Common myeloid progenitor, CD34-positive (primary cell): Measurements from ENCODE around the gene RGS7BP.

Experiments used
- CTCF ChIA-PET: fragments of 350-600 bp; sonication (Branson Sonifier 250); formaldehyde crosslinking; loops from one replicate; lab custom pipeline; 2021; ENCODE audit warnings: antibody characterized with exemption; lab: Charles Lee
- POLR2A ChIA-PET: fragments of 350-600 bp; sonication (Branson Sonifier 250); formaldehyde crosslinking; loops from one replicate; lab custom pipeline; 2021; ENCODE audit warnings: antibody characterized with exemption; lab: Charles Lee
- DNase-seq, 3 donors: peaks; one replicate each; pipeline versions ENCODE4 v3.0.0 to v3.0.0-alpha.2; 2013
- H3K27ac ChIP-seq, 2 experiments: 1 replicate in 1 of 2; 2 replicates in 1 of 2; pipeline ENCODE4 v1.7.0; 2013; ENCODE audit warnings: inconsistent platforms in 2 of 2, low read length in 2 of 2, mild to moderate bottlenecking in 2 of 2, low read depth in 1 of 2, moderate library complexity in 1 of 2; ENCODE audit not compliant: severe bottlenecking in 2 of 2, insufficient read depth in 1 of 2, poor library complexity in 1 of 2
- H3K27me3 ChIP-seq, 5 experiments: replicated peaks in 2 of 5; 1 replicate in 3 of 5; 2 replicates in 2 of 5; pipeline versions ENCODE4 v1.6.1 to v1.7.0; 2013; ENCODE audit warnings: low read length in 4 of 5, mild to moderate bottlenecking in 2 of 5, moderate library complexity in 2 of 5, inconsistent platforms in 1 of 5; ENCODE audit not compliant: insufficient read depth in 5 of 5, control insufficient read depth in 4 of 5
- H3K36me3 ChIP-seq, 4 experiments: 1 replicate in 2 of 4; 2 replicates in 2 of 4; pipeline versions ENCODE4 v1.6.1 to v1.7.0; 2013; ENCODE audit warnings: low read length in 3 of 4, control low read depth in 1 of 4, mild to moderate bottlenecking in 1 of 4; ENCODE audit not compliant: control insufficient read depth in 4 of 4, insufficient read depth in 4 of 4
- H3K4me1 ChIP-seq, 4 experiments: 1 replicate in 3 of 4; 2 replicates in 1 of 4; pipeline versions ENCODE4 v1.6.1 to v1.7.1; 2013; ENCODE audit warnings: low read length in 3 of 4, mild to moderate bottlenecking in 3 of 4, control low read depth in 1 of 4, inconsistent platforms in 1 of 4, moderate library complexity in 1 of 4; ENCODE audit not compliant: control insufficient read depth in 4 of 4, insufficient read depth in 4 of 4; ENCODE audit errors: control extremely low read depth in 1 of 4
- H3K4me3 ChIP-seq, 7 experiments: 1 replicate in 4 of 7; 2 replicates in 3 of 7; pipeline versions ENCODE4 v1.5.1 to v1.7.0; 2013; ENCODE audit warnings: mild to moderate bottlenecking in 7 of 7, low read length in 6 of 7, moderate library complexity in 6 of 7, inconsistent platforms in 2 of 7, low read depth in 2 of 7, control low read depth in 1 of 7; ENCODE audit not compliant: insufficient read depth in 4 of 7, control insufficient read depth in 1 of 7; ENCODE audit errors: extremely low read depth in 1 of 7
- H3K9me3 ChIP-seq, 5 experiments: 1 replicate in 4 of 5; 2 replicates in 1 of 5; pipeline versions ENCODE4 v1.6.1 to v1.7.1; 2013; ENCODE audit warnings: low read length in 4 of 5, mild to moderate bottlenecking in 2 of 5, inconsistent platforms in 1 of 5, low read depth in 1 of 5, moderate library complexity in 1 of 5; ENCODE audit not compliant: control insufficient read depth in 4 of 5, insufficient read depth in 2 of 5; ENCODE audit errors: control extremely low read depth in 1 of 5
- WGBS: methylation state at CpG from one replicate; pipeline ENCODE4 v1.1.5; 2013; ENCODE audit not compliant: insufficient coverage; 5-methylcytosine and 5-hydroxymethylcytosine counted together

RGS7BP gene

GRCh38 chr5:64625678-64626077, 119.9 kb downstream of the RGS7BP start:
- Histone ChIP-seq H3K36me3 (no peaks in the 10 kb centered on the region), H3K9me3 (peaks cover 0 to 2% (median 0%) of the 10 kb centered on the region in 5 experiments), H3K27ac (no peak overlapping the region), H3K4me1 (peaks cover 0 to 2% (median 0%) of the 10 kb centered on the region in 4 experiments), H3K4me3 (no peak overlapping the region), H3K27me3 (no peaks in the 10 kb centered on the region)
- ChIA-PET POLR2A (no interaction called here), CTCF (interaction anchor here (1.0 to 1.6 kb wide), 3 partner anchors 9 to 17 kb away, joined by 3 to 5 read pairs (median 3); no protein-coding TSS in a partner anchor)
- DNase-seq: no peak
- 100% methylated on average over 1 of the region's 1 CpG for WGBS

GRCh38 chr5:64628901-64629300, 123.1 kb downstream of the RGS7BP start:
- ChIA-PET POLR2A (no interaction called here), CTCF (interaction anchor here (1.3 to 2.1 kb wide), 2 partner anchors 19 to 159 kb away, joined by 4 to 6 read pairs; no protein-coding TSS in a partner anchor)
- H3K4me3 ChIP-seq: no peak overlapping the region
- H3K27ac ChIP-seq: no peak overlapping the region
- H3K36me3 ChIP-seq: no peaks in the 10 kb centered on the region
- DNase-seq: no peak
- H3K27me3 ChIP-seq: no peaks in the 10 kb centered on the region
- H3K9me3 ChIP-seq: peaks cover 0 to 2% (median 0%) of the 10 kb centered on the region in 5 experiments
- no CpG with 5 or more reads among the region's 2 CpGs for WGBS
- peaks cover 0 to 2% (median 0%) of the 10 kb centered on the region in 4 experiments for H3K4me1 ChIP-seq

- peak in 2 of 3 donors; percentile 8 to 36 for DNase-seq
- Histone ChIP-seq H3K27me3 (no peaks in the 10 kb centered on the region), H3K36me3 (no peaks in the 10 kb centered on the region), H3K4me3 (no peak overlapping the region), H3K27ac (no peak overlapping the region), H3K9me3 (peaks cover 0 to 2% (median 0%) of the 10 kb centered on the region in 5 experiments), H3K4me1 (peaks cover 0 to 2% (median 0%) of the 10 kb centered on the region in 4 experiments)
- ChIA-PET POLR2A (no interaction called here), CTCF (interaction anchor here (0.6 to 2.1 kb wide), 8 partner anchors 9 to 158 kb away, joined by 3 to 6 read pairs (median 3); partner anchors contain the start of genes CWC27 and SREK1IP1)
- WGBS: 100% methylated on average over 2 of the region's 2 CpGs
Observed at GRCh38 chr5:64629841-64630240, 124.0 kb downstream of the RGS7BP start.

- no peak overlapping the region for H3K4me3 ChIP-seq
- no peaks in the 10 kb centered on the region for H3K36me3 ChIP-seq
- DNase-seq: no peak
- no peaks in the 10 kb centered on the region for H3K9me3 ChIP-seq
- H3K27me3 ChIP-seq: no peaks in the 10 kb centered on the region
- POLR2A ChIA-PET: no interaction called here
- no peak overlapping the region for H3K27ac ChIP-seq
- CTCF ChIA-PET: interaction anchor here (0.7 to 2.0 kb wide), 4 partner anchors 15 to 1983 kb away, joined by 3 to 5 read pairs (median 4); no protein-coding TSS in a partner anchor
- H3K4me1 ChIP-seq: peaks cover 0 to 5% (median 3%) of the 10 kb centered on the region in 4 experiments
- no CpG with 5 or more reads among the region's 3 CpGs for WGBS
Observed at GRCh38 chr5:64632251-64632650, 126.4 kb downstream of the RGS7BP start.

GRCh38 chr5:64634997-64635686, 129.3 kb downstream of the RGS7BP start:
- WGBS: no CpG with 5 or more reads among the region's 1 CpG
- ChIA-PET CTCF (interaction anchor here (0.7 to 2.9 kb wide), 16 partner anchors 10 to 848 kb away, joined by 3 to 42 read pairs (median 4); partner anchors contain the start of genes CWC27 and SREK1IP1), POLR2A (no interaction called here)
- Histone ChIP-seq H3K27me3 (peaks cover 0 to 4% (median 0%) of the 10 kb centered on the region in 5 experiments), H3K36me3 (no peaks in the 10 kb centered on the region), H3K4me3 (no peak overlapping the region), H3K4me1 (peaks cover 0 to 11% (median 2%) of the 10 kb centered on the region in 4 experiments), H3K27ac (no peak overlapping the region), H3K9me3 (no peaks in the 10 kb centered on the region)
- DNase-seq: peak; percentile 42 to 71 (median 58)

GRCh38 chr5:64637144-64637543, 131.3 kb downstream of the RGS7BP start:
- H3K4me3 ChIP-seq: peak overlapping the region in 1 of 7 experiments; percentile 20
- DNase-seq: peak; percentile 61 to 88 (median 87)
- H3K27ac ChIP-seq: no peak overlapping the region
- H3K9me3 ChIP-seq: no peaks in the 10 kb centered on the region
- H3K27me3 ChIP-seq: peaks cover 0 to 4% (median 0%) of the 10 kb centered on the region in 5 experiments
- H3K36me3 ChIP-seq: no peaks in the 10 kb centered on the region
- 6% methylated on average over 7 of the region's 9 CpGs for WGBS
- peaks cover 0 to 11% (median 2%) of the 10 kb centered on the region in 4 experiments for H3K4me1 ChIP-seq
- ChIA-PET POLR2A (no interaction called here), CTCF (interaction anchor here (0.9 to 1.0 kb wide), 2 partner anchors 15 to 147 kb away, joined by 3 to 5 read pairs; no protein-coding TSS in a partner anchor)
